Sigmoid colon (tissue), 3 donors: ENCODE measurements around the gene ROBO1.

Source experiments
- POLR2A ChIP-seq, 2 donors: fragments of 450-650 bp; IDR thresholded peaks; one replicate each; pipeline ENCODE4 v1.6.1; 2016; ENCODE audit warnings: antibody characterized with exemption in 2 of 2, mild to moderate bottlenecking in 2 of 2, moderate library complexity in 2 of 2
- TF ChIP-seq, protein P1 (sequence below), 4 experiments: fragments of 450-650 bp in 3 of 4; fragments of 200-600 bp in 1 of 4; IDR thresholded peaks; one replicate each; pipeline ENCODE4 v1.5.1; 2016 to 2019; ENCODE audit warnings: antibody characterized with exemption in 4 of 4, mild to moderate bottlenecking in 3 of 4, moderate library complexity in 2 of 4

GRCh38 chr3:78604341-78604740, 1163.5 kb downstream of the ROBO1 start:
- TF ChIP-seq POLR2A (IDR thresholded peaks at IDR 0.05) = no peak
- TF ChIP-seq, protein P1, sequence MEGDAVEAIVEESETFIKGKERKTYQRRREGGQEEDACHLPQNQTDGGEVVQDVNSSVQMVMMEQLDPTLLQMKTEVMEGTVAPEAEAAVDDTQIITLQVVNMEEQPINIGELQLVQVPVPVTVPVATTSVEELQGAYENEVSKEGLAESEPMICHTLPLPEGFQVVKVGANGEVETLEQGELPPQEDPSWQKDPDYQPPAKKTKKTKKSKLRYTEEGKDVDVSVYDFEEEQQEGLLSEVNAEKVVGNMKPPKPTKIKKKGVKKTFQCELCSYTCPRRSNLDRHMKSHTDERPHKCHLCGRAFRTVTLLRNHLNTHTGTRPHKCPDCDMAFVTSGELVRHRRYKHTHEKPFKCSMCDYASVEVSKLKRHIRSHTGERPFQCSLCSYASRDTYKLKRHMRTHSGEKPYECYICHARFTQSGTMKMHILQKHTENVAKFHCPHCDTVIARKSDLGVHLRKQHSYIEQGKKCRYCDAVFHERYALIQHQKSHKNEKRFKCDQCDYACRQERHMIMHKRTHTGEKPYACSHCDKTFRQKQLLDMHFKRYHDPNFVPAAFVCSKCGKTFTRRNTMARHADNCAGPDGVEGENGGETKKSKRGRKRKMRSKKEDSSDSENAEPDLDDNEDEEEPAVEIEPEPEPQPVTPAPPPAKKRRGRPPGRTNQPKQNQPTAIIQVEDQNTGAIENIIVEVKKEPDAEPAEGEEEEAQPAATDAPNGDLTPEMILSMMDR (IDR thresholded peaks at IDR 0.05) = no peak
